HEK293 (cell line): ENCODE data around the gene CUL7.

Experiments
- CTCF ChIA-PET: fragments of 350-600 bp; formaldehyde crosslinking; extraction: SDS; loops from one replicate; lab custom pipeline; 2021; ENCODE audit warnings: antibody characterized with exemption; lab: Yijun Ruan, JAX
- POLR2A ChIA-PET: fragments of 300-600 bp; formaldehyde crosslinking; extraction: SDS; loops from one replicate; lab custom pipeline; 2020; ENCODE audit warnings: antibody characterized with exemption, inconsistent platforms; lab: Yijun Ruan, JAX
- H3K27ac ChIP-seq: fragments of 200-500 bp; sonication (Bioruptor generic); 2 replicates; pipeline ENCODE4 v1.5.1; 2014; ENCODE audit warnings: low read depth, low read length, control low read depth, inconsistent platforms; ENCODE audit errors: extremely low read depth
- H3K36me3 ChIP-seq, 2 experiments: fragments of 200-500 bp in 1 of 2; sonication (Bioruptor generic) in 1 of 2; 1 replicate in 1 of 2; 2 replicates in 1 of 2; pipeline ENCODE4 v1.5.1; 2014 to 2017; ENCODE audit warnings: inconsistent platforms in 2 of 2, low read length in 2 of 2; ENCODE audit not compliant: control insufficient read depth in 2 of 2, insufficient read depth in 1 of 2
- H3K4me1 ChIP-seq: fragments of 200-500 bp; sonication (Bioruptor generic); 2 replicates; pipeline ENCODE4 v1.5.1; 2014; ENCODE audit warnings: mild to moderate bottlenecking, low read length, inconsistent platforms; ENCODE audit not compliant: control insufficient read depth, insufficient read depth
- H3K4me3 ChIP-seq: 2 replicates; pipeline ENCODE4 v1.5.1; 2011; ENCODE audit warnings: low read depth, mild to moderate bottlenecking, control low read depth, low read length, moderate library complexity
- H3K9me3 ChIP-seq: fragments of 200-500 bp; sonication (Bioruptor generic); 2 replicates; pipeline ENCODE4 v1.5.1; 2014; ENCODE audit warnings: low read depth, low read length, inconsistent platforms; ENCODE audit not compliant: control insufficient read depth, insufficient read depth
- BCL11B ChIP-seq: fragments of 450-650 bp; formaldehyde crosslinking; IDR thresholded peaks from 2 replicates; pipeline ENCODE4 v1.5.1; 2016; ENCODE audit warnings: low read depth, missing biosample characterization, missing genetic modification characterization
- EGR2 ChIP-seq: fragments of 450-650 bp; formaldehyde crosslinking; IDR thresholded peaks from 2 replicates; pipeline ENCODE4 v1.5.1; 2016; ENCODE audit warnings: low read depth, missing biosample characterization, missing genetic modification characterization
- KLF9 ChIP-seq: fragments of 450-650 bp; formaldehyde crosslinking; IDR thresholded peaks from 2 replicates; pipeline ENCODE4 v1.5.1; 2016; ENCODE audit warnings: missing biosample characterization, missing genetic modification characterization, low read depth
- REPIN1 ChIP-seq: fragments of 450-650 bp; formaldehyde crosslinking; IDR thresholded peaks from 2 replicates; pipeline ENCODE4 v1.5.1; 2017; ENCODE audit warnings: missing biosample characterization, missing genetic modification characterization, low read depth
- SALL2 ChIP-seq: fragments of 450-650 bp; formaldehyde crosslinking; IDR thresholded peaks from 2 replicates; pipeline ENCODE4 v1.5.0; 2017; ENCODE audit warnings: missing biosample characterization, mild to moderate bottlenecking, missing genetic modification characterization, borderline replicate concordance
- SETDB1 ChIP-seq: IDR thresholded peaks from one replicate; pipeline ENCODE4 v1.6.1; 2017; ENCODE audit warnings: mild to moderate bottlenecking, low read length, moderate library complexity, mixed read lengths; ENCODE audit not compliant: insufficient read length
- WT1 ChIP-seq: fragments of 450-650 bp; formaldehyde crosslinking; IDR thresholded peaks from 2 replicates; pipeline ENCODE4 v1.5.1; 2016; ENCODE audit warnings: missing biosample characterization, missing genetic modification characterization
- ZEB2 ChIP-seq: fragments of 450-650 bp; formaldehyde crosslinking; IDR thresholded peaks from 2 replicates; pipeline ENCODE4 v1.5.1; 2016; ENCODE audit warnings: missing biosample characterization, missing genetic modification characterization
- ZNF174 ChIP-seq: fragments of 450-650 bp; formaldehyde crosslinking; IDR thresholded peaks from 2 replicates; pipeline ENCODE4 v1.5.0; 2017; ENCODE audit warnings: missing biosample characterization, mild to moderate bottlenecking, missing genetic modification characterization
- ZNF26 ChIP-seq: fragments of 450-650 bp; formaldehyde crosslinking; IDR thresholded peaks from 2 replicates; pipeline ENCODE4 v1.5.1; 2016; ENCODE audit warnings: missing biosample characterization, missing genetic modification characterization
- ZNF292 ChIP-seq: fragments of 450-650 bp; formaldehyde crosslinking; IDR thresholded peaks from 2 replicates; pipeline ENCODE4 v1.5.1; 2016; ENCODE audit warnings: low read depth, missing biosample characterization, missing genetic modification characterization, borderline replicate concordance
- ZNF391 ChIP-seq: fragments of 450-650 bp; formaldehyde crosslinking; IDR thresholded peaks from 2 replicates; pipeline ENCODE4 v1.5.1; 2016; ENCODE audit warnings: low read depth, missing biosample characterization, missing genetic modification characterization, borderline replicate concordance
- ZNF600 ChIP-seq: fragments of 450-650 bp; formaldehyde crosslinking; IDR thresholded peaks from 2 replicates; pipeline ENCODE4 v1.5.1; 2016; ENCODE audit warnings: missing biosample characterization, missing genetic modification characterization
- ZNF610 ChIP-seq: fragments of 450-650 bp; formaldehyde crosslinking; IDR thresholded peaks from 2 replicates; pipeline ENCODE4 v1.5.1; 2016; ENCODE audit warnings: missing biosample characterization, missing genetic modification characterization, borderline replicate concordance
- ZNF664 ChIP-seq: fragments of 450-650 bp; formaldehyde crosslinking; IDR thresholded peaks from 2 replicates; pipeline ENCODE4 v1.5.1; 2016; ENCODE audit warnings: missing biosample characterization, missing genetic modification characterization
- ZNF768 ChIP-seq: fragments of 450-650 bp; formaldehyde crosslinking; IDR thresholded peaks from 2 replicates; pipeline ENCODE4 v1.5.1; 2018; ENCODE audit warnings: missing biosample characterization, mild to moderate bottlenecking, missing genetic modification characterization
- TF ChIP-seq, protein P1 (sequence below): fragments of 450-650 bp; formaldehyde crosslinking; IDR thresholded peaks from 2 replicates; pipeline ENCODE4 v1.5.1; 2016; ENCODE audit warnings: missing biosample characterization, missing genetic modification characterization
- TF ChIP-seq, protein P2 (sequence below): fragments of 450-650 bp; formaldehyde crosslinking; IDR thresholded peaks from 2 replicates; pipeline ENCODE4 v1.5.1; 2017; ENCODE audit warnings: missing biosample characterization, missing genetic modification characterization
- TF ChIP-seq, protein P3 (sequence below): fragments of 450-650 bp; formaldehyde crosslinking; optimal IDR thresholded peaks from 2 replicates; pipeline ENCODE3; 2016; ENCODE audit warnings: missing biosample characterization, mild to moderate bottlenecking, missing genetic modification characterization

CUL7 gene

GRCh38 chr6:43033496-43034189 is 20.0 kb downstream of the CUL7 start:
- Histone ChIP-seq H3K27ac (no peak overlapping the region), H3K4me3 (no peak overlapping the region), H3K9me3 (no peaks in the 10 kb centered on the region), H3K4me1 (no peaks in the 10 kb centered on the region), H3K36me3 (peaks cover 56 to 78% of the 10 kb centered on the region in 2 experiments)
- ChIA-PET CTCF (interaction anchor here (1.2 to 1.5 kb wide), 3 partner anchors 110 to 132 kb away, joined by 3 to 7 read pairs (median 4); no protein-coding TSS in a partner anchor), POLR2A (interaction anchor here (0.7 to 5.0 kb wide), 8 partner anchors 9 to 110 kb away, joined by 3 to 22 read pairs (median 8); partner anchors contain the start of genes CNPY3, CUL7, KLC4 and KLHDC3)
- TF ChIP-seq ZNF664 (tag by site-specific recombination) (peak; percentile 89), ZNF768 (tag by site-specific recombination) (no peak)

DNA sequence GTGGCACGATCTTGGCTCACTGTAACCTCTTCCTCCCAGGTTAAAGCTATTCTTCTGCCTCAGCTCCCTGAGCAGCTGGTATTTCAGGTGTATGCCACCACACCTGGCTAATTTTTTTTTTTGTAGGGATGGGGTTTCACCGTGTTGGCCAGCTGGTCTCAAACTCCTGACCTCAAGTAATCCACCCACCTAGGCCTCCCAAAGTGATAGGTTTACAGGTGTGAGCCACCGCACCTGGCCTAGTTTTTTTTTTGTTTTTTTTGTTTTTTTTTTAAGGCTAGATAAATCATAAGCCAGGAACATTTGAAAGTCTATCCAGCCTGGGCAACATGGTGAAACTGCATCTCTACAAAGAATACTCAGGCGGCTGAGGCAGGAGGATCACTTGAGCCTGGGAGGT is 21.3 kb downstream of the CUL7 start:
- TF ChIP-seq REPIN1 (tag by site-specific recombination) (no peak), ZEB2 (tag by site-specific recombination) (peak; percentile 62)
- TF ChIP-seq, protein P1, sequence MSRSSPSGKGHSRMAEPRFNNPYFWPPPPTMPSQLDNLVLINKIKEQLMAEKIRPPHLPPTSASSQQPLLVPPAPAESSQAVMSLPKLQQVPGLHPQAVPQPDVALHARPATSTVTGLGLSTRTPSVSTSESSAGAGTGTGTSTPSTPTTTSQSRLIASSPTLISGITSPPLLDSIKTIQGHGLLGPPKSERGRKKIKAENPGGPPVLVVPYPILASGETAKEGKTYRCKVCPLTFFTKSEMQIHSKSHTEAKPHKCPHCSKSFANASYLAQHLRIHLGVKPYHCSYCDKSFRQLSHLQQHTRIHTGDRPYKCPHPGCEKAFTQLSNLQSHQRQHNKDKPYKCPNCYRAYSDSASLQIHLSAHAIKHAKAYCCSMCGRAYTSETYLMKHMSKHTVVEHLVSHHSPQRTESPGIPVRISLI, result peak; percentile 57
- Histone ChIP-seq H3K4me1 (no peaks in the 10 kb centered on the region), H3K36me3 (peaks cover 62 to 78% of the 10 kb centered on the region in 2 experiments), H3K9me3 (no peaks in the 10 kb centered on the region), H3K4me3 (no peak overlapping the region), H3K27ac (no peak overlapping the region)
- CTCF ChIA-PET, result interaction anchor here (0.6 to 1.2 kb wide), 2 partner anchors 44 to 128 kb away, joined by 4 read pairs; partner anchors contain the start of gene PTK7
- POLR2A ChIA-PET, result interaction anchor here (0.6 to 5.0 kb wide), 8 partner anchors 12 to 150 kb away, joined by 4 to 22 read pairs (median 8); partner anchors contain the start of genes CUL7, KLC4, KLHDC3 and MRPL2

- no peaks in the 10 kb centered on the region for H3K4me1 ChIP-seq
- H3K9me3 ChIP-seq, result no peaks in the 10 kb centered on the region
- TF ChIP-seq ZNF174, result no peak
- TF ChIP-seq ZNF26, result no peak
- TF ChIP-seq, protein P2, sequence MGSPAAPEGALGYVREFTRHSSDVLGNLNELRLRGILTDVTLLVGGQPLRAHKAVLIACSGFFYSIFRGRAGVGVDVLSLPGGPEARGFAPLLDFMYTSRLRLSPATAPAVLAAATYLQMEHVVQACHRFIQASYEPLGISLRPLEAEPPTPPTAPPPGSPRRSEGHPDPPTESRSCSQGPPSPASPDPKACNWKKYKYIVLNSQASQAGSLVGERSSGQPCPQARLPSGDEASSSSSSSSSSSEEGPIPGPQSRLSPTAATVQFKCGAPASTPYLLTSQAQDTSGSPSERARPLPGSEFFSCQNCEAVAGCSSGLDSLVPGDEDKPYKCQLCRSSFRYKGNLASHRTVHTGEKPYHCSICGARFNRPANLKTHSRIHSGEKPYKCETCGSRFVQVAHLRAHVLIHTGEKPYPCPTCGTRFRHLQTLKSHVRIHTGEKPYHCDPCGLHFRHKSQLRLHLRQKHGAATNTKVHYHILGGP (tag by site-specific recombination), result no peak
- no peak for TF ChIP-seq SALL2 (tag by site-specific recombination)
- TF ChIP-seq SETDB1, result no peak
- TF ChIP-seq BCL11B (tag by site-specific recombination), result no peak
- no peak for TF ChIP-seq ZNF610 (tag by site-specific recombination)
- no peak for TF ChIP-seq ZNF292 (tag by site-specific recombination)
- TF ChIP-seq WT1 (tag by site-specific recombination), result no peak
- no peak for TF ChIP-seq ZNF391 (tag by site-specific recombination)
- TF ChIP-seq, protein P3, sequence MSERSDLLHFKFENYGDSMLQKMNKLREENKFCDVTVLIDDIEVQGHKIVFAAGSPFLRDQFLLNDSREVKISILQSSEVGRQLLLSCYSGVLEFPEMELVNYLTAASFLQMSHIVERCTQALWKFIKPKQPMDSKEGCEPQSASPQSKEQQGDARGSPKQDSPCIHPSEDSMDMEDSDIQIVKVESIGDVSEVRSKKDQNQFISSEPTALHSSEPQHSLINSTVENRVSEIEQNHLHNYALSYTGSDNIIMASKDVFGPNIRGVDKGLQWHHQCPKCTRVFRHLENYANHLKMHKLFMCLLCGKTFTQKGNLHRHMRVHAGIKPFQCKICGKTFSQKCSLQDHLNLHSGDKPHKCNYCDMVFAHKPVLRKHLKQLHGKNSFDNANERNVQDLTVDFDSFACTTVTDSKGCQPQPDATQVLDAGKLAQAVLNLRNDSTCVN (tag by site-specific recombination), result no peak
- no peak for TF ChIP-seq ZNF600 (tag by site-specific recombination)
- TF ChIP-seq EGR2 (tag by site-specific recombination), result no peak
- TF ChIP-seq KLF9 (tag by site-specific recombination), result no peak
- TF ChIP-seq, all 188 proteins: peak for 0
- ChIA-PET POLR2A (interaction anchor here (1.8 to 9.2 kb wide), 2 partner anchors 15 to 24 kb away, joined by 9 to 66 read pairs; partner anchors contain the start of genes CUL7, KLHDC3 and MEA1), CTCF (interaction anchor here (0.6 kb wide), 1 partner anchor 15 kb away, joined by 3 read pairs; the partner anchor contains the start of gene KLHDC3)
- Histone ChIP-seq H3K36me3 (peaks cover 78 to 84% of the 10 kb centered on the region in 2 experiments), H3K4me3 (no peak overlapping the region), H3K27ac (no peak overlapping the region)
These were observed 24.5 kb downstream of the CUL7 start for GRCh38 chr6:43029120-43029519.
